ENCODE data around the gene NBL1.

The NBL1 gene

DNA sequence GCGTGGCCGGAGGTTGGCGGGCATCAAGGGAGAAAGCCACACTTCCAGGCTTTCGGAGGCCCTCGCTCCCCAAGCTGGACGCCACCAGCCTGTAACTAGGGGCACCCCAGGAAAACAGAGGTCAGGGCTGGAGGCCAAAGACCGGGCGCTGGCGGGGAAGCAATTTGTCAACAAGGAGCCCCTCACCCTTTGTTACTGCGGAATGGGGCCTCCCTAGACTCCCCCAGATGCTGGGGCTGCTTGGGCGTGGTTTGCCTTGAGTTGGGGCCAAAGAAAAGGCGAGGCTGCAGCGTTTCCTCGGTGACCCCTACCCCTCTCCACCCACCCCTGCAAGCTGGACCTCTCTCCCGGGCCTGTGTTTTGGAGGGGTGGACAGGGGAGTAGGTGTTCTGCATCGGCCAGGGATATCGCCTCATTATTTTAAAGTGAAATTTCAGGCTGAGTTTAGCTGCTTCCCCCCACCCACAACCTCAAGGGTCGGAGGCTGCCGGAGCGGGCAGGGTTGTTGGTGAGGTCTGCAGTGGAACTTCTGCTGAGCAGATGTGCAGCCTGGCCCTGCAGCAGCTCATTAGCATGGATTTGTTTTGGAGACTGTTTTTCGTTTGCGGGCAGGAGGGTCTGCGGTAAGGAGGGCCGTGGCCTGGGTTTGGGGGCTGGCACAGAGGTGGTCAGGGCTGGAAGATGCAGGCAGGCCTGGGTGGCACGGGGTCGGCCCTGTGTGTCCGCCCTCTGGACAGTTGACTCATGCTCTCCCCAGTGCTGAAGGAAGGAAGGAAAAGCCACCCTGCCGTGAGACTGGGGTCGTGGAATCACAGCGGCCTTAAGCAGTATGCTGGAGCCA lies 1.5 kb downstream of the NBL1 start:
- peak overlapping the region; percentile 86 for H2AK5ac ChIP-seq (ENCODE audit: low read depth, low read length)
- H2BK15ac ChIP-seq (ENCODE audit: low read length), result peak overlapping the region; percentile 87
- peak overlapping the region; percentile 97 for H3K18ac ChIP-seq (ENCODE audit: low read length)
- H3K27me3 ChIP-seq (ENCODE audit: control insufficient read depth in 3 of 3, insufficient read depth in 3 of 3, low read depth in 1 of 3, low read length in 3 of 3), result peaks cover 3 to 63% (median 40%) of the 10 kb centered on the region in 3 experiments
- peak overlapping the region; percentile 53 to 91 for H3K4me3 ChIP-seq (ENCODE audit: low read length in 2 of 2)
- peak overlapping the region; percentile 2 for H3K14ac ChIP-seq (ENCODE audit: low read length)
- peak overlapping the region; percentile 44 for H3K23ac ChIP-seq (ENCODE audit: low read depth, low read length, poor library complexity)
- H3K27ac ChIP-seq (replicated peaks; ENCODE audit: low read length), result peak overlapping the region; percentile 9
- H2AFZ ChIP-seq (ENCODE audit: low read length), result peak overlapping the region; percentile 96
- H4K8ac ChIP-seq (ENCODE audit: low read depth, low read length), result no peak overlapping the region
- H3K9me3 ChIP-seq (replicated peaks in 1 of 2; ENCODE audit: control insufficient read depth in 2 of 2, insufficient read depth in 1 of 2, low read depth in 1 of 2, low read length in 2 of 2), result no peaks in the 10 kb centered on the region
- H2BK12ac ChIP-seq (ENCODE audit: low read length), result peak overlapping the region; percentile 97
- no peaks in the 10 kb centered on the region for H3K36me3 ChIP-seq (replicated peaks in 1 of 2; ENCODE audit: control insufficient read depth in 2 of 2, insufficient read depth in 2 of 2, low read length in 2 of 2)
- H3K9ac ChIP-seq (ENCODE audit: low read depth, low read length, poor library complexity), result peak overlapping the region; percentile 24
- no peak overlapping the region for H4K91ac ChIP-seq (ENCODE audit: low read depth, low read length, poor library complexity)
- H2BK120ac ChIP-seq (ENCODE audit: low read depth, low read length), result peak overlapping the region; percentile 87
- no peak for DNase-seq (ENCODE audit: low spot score)
- H2BK5ac ChIP-seq (ENCODE audit: low read length), result peak overlapping the region; percentile 69
- H3K4ac ChIP-seq (ENCODE audit: low read length), result no peak overlapping the region
- peak overlapping the region; percentile 95 for H3K4me2 ChIP-seq (ENCODE audit: insufficient read depth, low read length, poor library complexity, severe bottlenecking)
- H3K79me1 ChIP-seq (ENCODE audit: low read depth, low read length), result peaks cover 12% of the 10 kb centered on the region
- WGBS, 2 donors (ENCODE audit: extremely low coverage in 2 of 2, insufficient read length in 2 of 2, insufficient replicate concordance in 1 of 2), result no CpG with 5 or more reads among the region's 30 CpGs
- H3K4me1 ChIP-seq (ENCODE audit: control insufficient read depth in 2 of 2, insufficient read depth in 1 of 2, low read depth in 1 of 2, low read length in 2 of 2), result peaks cover 8 to 12% of the 10 kb centered on the region in 2 donors

DNA sequence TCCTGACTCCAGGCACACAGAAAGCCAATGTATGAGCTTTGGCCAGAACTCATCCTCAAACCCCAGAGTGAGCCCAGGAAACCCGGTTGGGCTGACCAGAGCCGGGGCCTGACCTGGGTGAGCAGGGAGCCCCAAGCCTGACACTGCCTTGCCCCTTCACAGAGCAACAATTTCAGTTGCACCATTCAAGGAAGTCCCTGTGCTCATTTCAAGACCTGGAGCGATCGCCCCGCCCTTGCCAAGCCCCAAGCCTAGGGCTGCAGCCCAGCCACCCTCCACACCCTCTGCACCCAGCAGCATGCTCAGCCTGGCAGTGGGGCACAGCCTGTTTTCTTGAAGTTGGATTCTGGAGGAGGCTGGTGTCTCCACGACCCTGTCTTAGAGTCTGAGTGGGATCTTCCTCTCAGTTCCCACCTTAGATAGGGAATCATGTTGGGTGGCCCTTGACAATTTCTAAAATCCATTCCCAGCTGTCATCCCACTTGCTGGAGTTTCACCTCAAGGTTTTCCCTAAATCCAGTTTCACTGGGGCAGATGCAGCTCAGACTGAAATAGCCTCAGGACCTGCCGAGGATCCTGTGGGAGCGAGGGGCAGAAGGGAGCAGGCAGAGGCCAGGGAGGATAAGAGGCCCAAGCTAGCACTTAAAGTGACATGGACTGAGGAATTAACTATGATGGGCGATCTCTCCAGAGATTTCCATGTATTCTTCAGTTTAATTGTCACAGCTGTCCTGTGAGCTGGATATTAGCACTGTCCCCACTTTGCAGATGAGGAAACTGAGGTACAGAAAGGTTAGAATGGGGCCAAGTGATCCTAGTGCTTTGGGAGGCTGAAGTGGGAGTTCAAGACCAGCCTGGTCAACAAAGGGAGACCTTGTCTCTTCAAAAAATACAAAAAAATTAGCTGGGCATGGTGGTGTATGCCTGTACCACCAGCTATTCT lies 2.5 kb downstream of the NBL1 start:
- Histone ChIP-seq H2AFZ (ENCODE audit: low read length) (no peak overlapping the region), H3K18ac (ENCODE audit: low read length) (no peak overlapping the region), H2BK5ac (ENCODE audit: low read length) (peak overlapping the region; percentile 70), H3K4me2 (ENCODE audit: insufficient read depth, low read length, poor library complexity, severe bottlenecking) (no peak overlapping the region), H2BK12ac (ENCODE audit: low read length) (no peak overlapping the region), H3K4me3 (ENCODE audit: low read length in 2 of 2) (no peak overlapping the region), H2AK5ac (ENCODE audit: low read depth, low read length) (peak overlapping the region; percentile 86), H3K14ac (ENCODE audit: low read length) (no peak overlapping the region), H3K9me3 (replicated peaks in 1 of 2; ENCODE audit: control insufficient read depth in 2 of 2, insufficient read depth in 1 of 2, low read depth in 1 of 2, low read length in 2 of 2) (no peaks in the 10 kb centered on the region), H3K4me1 (ENCODE audit: control insufficient read depth in 2 of 2, insufficient read depth in 1 of 2, low read depth in 1 of 2, low read length in 2 of 2) (peaks cover 8 to 12% of the 10 kb centered on the region in 2 donors), H2BK15ac (ENCODE audit: low read length) (peak overlapping the region; percentile 87), H3K9ac (ENCODE audit: low read depth, low read length, poor library complexity) (no peak overlapping the region), H3K79me1 (ENCODE audit: low read depth, low read length) (peaks cover 12% of the 10 kb centered on the region), H2BK120ac (ENCODE audit: low read depth, low read length) (no peak overlapping the region), H4K8ac (ENCODE audit: low read depth, low read length) (peak overlapping the region; percentile 48), H3K27ac (replicated peaks; ENCODE audit: low read length) (no peak overlapping the region), H3K36me3 (replicated peaks in 1 of 2; ENCODE audit: control insufficient read depth in 2 of 2, insufficient read depth in 2 of 2, low read length in 2 of 2) (no peaks in the 10 kb centered on the region), H3K4ac (ENCODE audit: low read length) (no peak overlapping the region), H4K91ac (ENCODE audit: low read depth, low read length, poor library complexity) (no peak overlapping the region), H3K27me3 (ENCODE audit: control insufficient read depth in 3 of 3, insufficient read depth in 3 of 3, low read depth in 1 of 3, low read length in 3 of 3) (peaks cover 3 to 53% (median 32%) of the 10 kb centered on the region in 3 experiments), H3K23ac (ENCODE audit: low read depth, low read length, poor library complexity) (peak overlapping the region; percentile 29)
- DNase-seq (ENCODE audit: low spot score), result no peak
- no CpG with 5 or more reads among the region's 9 CpGs for WGBS, 2 donors (ENCODE audit: extremely low coverage in 2 of 2, insufficient read length in 2 of 2, insufficient replicate concordance in 1 of 2)

DNA sequence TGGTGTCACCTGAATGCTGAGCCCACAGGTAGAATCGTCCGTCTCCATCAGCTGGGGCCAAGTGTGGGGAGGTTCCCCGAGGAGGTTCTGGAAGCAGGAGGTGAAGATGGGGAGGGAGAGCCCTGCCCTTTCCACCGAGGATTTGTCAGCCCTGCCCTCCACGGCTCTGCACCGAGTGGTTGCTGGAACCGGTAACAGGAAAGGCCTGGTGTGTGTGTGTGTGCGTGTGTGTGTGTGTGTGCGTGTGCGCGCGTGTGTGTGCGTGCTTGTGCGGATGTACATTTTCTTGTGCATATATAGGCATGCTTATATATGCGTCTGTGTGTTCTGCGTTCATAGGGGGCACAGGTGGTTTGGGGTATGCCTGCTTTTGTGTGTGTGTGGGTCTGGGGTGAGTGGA lies 3.5 kb downstream of the NBL1 start:
- H3K4ac ChIP-seq (ENCODE audit: low read length), result peak overlapping the region; percentile 76
- no peak overlapping the region for H4K8ac ChIP-seq (ENCODE audit: low read depth, low read length)
- WGBS, 2 donors (ENCODE audit: extremely low coverage in 2 of 2, insufficient read length in 2 of 2, insufficient replicate concordance in 1 of 2), result no CpG with 5 or more reads among the region's 16 CpGs
- H2BK5ac ChIP-seq (ENCODE audit: low read length), result peak overlapping the region; percentile 88
- peak overlapping the region; percentile 81 for H4K91ac ChIP-seq (ENCODE audit: low read depth, low read length, poor library complexity)
- H3K79me1 ChIP-seq (ENCODE audit: low read depth, low read length), result peaks cover 12% of the 10 kb centered on the region
- DNase-seq (ENCODE audit: low spot score), result no peak
- H2AFZ ChIP-seq (ENCODE audit: low read length), result no peak overlapping the region
- H2AK5ac ChIP-seq (ENCODE audit: low read depth, low read length), result peak overlapping the region; percentile 79
- no peak overlapping the region for H3K27ac ChIP-seq (replicated peaks; ENCODE audit: low read length)
- H3K4me2 ChIP-seq (ENCODE audit: insufficient read depth, low read length, poor library complexity, severe bottlenecking), result no peak overlapping the region
- H3K27me3 ChIP-seq (ENCODE audit: control insufficient read depth in 3 of 3, insufficient read depth in 3 of 3, low read depth in 1 of 3, low read length in 3 of 3), result peaks cover 3 to 46% (median 29%) of the 10 kb centered on the region in 3 experiments
- peak overlapping the region; percentile 23 for H3K23ac ChIP-seq (ENCODE audit: low read depth, low read length, poor library complexity)
- H3K4me1 ChIP-seq (ENCODE audit: control insufficient read depth in 2 of 2, insufficient read depth in 1 of 2, low read depth in 1 of 2, low read length in 2 of 2), result peaks cover 8 to 12% of the 10 kb centered on the region in 2 donors
- H3K36me3 ChIP-seq (replicated peaks in 1 of 2; ENCODE audit: control insufficient read depth in 2 of 2, insufficient read depth in 2 of 2, low read length in 2 of 2), result no peaks in the 10 kb centered on the region
- H3K9me3 ChIP-seq (replicated peaks in 1 of 2; ENCODE audit: control insufficient read depth in 2 of 2, insufficient read depth in 1 of 2, low read depth in 1 of 2, low read length in 2 of 2), result no peaks in the 10 kb centered on the region
- H3K4me3 ChIP-seq (ENCODE audit: low read length in 2 of 2), result no peak overlapping the region
- peak overlapping the region; percentile 37 for H2BK15ac ChIP-seq (ENCODE audit: low read length)
- H3K9ac ChIP-seq (ENCODE audit: low read depth, low read length, poor library complexity), result peak overlapping the region; percentile 50
- H3K14ac ChIP-seq (ENCODE audit: low read length), result peak overlapping the region; percentile 63
- peak overlapping the region; percentile 35 for H3K18ac ChIP-seq (ENCODE audit: low read length)
- H2BK120ac ChIP-seq (ENCODE audit: low read depth, low read length), result no peak overlapping the region
- no peak overlapping the region for H2BK12ac ChIP-seq (ENCODE audit: low read length)

All from neuronal stem cell (in vitro differentiated cells).